HepG2 (cell line): ENCODE data around the gene DPP6.

ENCODE experiments used
- ADNP ChIP-seq: sonication (generic); formaldehyde crosslinking; IDR thresholded peaks from 2 replicates; pipeline ENCODE4 v1.4.0; 2020; ENCODE audit warnings: missing genetic modification reagents
- CTCF ChIP-seq: sonication (generic); formaldehyde crosslinking; IDR thresholded peaks from 2 replicates; pipeline ENCODE4 v1.5.0; 2020; ENCODE audit warnings: mild to moderate bottlenecking, missing genetic modification reagents, moderate library complexity
- GABPB1 ChIP-seq: IDR thresholded peaks from 2 replicates; pipeline ENCODE4 v1.6.1; 2016; ENCODE audit warnings: mild to moderate bottlenecking, missing genetic modification reagents, moderate library complexity, missing compliant biosample characterization
- HMGA1 ChIP-seq: sonication (generic); formaldehyde crosslinking; conservative IDR thresholded peaks from 2 replicates; pipeline ENCODE4 v1.4.0; 2020; ENCODE audit warnings: missing genetic modification reagents
- MTA3 ChIP-seq: sonication (generic); formaldehyde crosslinking; IDR thresholded peaks from 2 replicates; pipeline ENCODE4 v1.4.0; 2020; ENCODE audit warnings: missing genetic modification reagents
- NFYB ChIP-seq: sonication (generic); formaldehyde crosslinking; IDR thresholded peaks from 2 replicates; pipeline ENCODE4 v1.4.0; 2020; ENCODE audit warnings: missing genetic modification reagents
- NR2F2 ChIP-seq: IDR thresholded peaks from 2 replicates; pipeline ENCODE4 v1.6.1; 2012; ENCODE audit warnings: low read depth, inconsistent platforms, borderline replicate concordance
- ZBTB38 ChIP-seq: sonication (generic); formaldehyde crosslinking; IDR thresholded peaks from 2 replicates; pipeline ENCODE4 v1.5.1; 2020; ENCODE audit warnings: mild to moderate bottlenecking, missing genetic modification reagents
- ZNF234 ChIP-seq: sonication (generic); formaldehyde crosslinking; conservative IDR thresholded peaks from 2 replicates; pipeline ENCODE4 v1.5.1; 2020; ENCODE audit warnings: mild to moderate bottlenecking, missing genetic modification reagents
- TF ChIP-seq, protein P1 (sequence below): sonication (generic); formaldehyde crosslinking; IDR thresholded peaks from 2 replicates; pipeline ENCODE4 v1.4.0; 2020; ENCODE audit warnings: missing genetic modification reagents

GRCh38 chr7:154242709-154243108 lies 190.5 kb downstream of the DPP6 start:
- TF ChIP-seq HMGA1 (CRISPR knock-in tag) (no peak), NFYB (CRISPR knock-in tag) (no peak), ZNF234 (CRISPR knock-in tag) (no peak), CTCF (CRISPR knock-in tag) (no peak), MTA3 (no peak), GABPB1 (CRISPR knock-in tag) (no peak), ADNP (CRISPR knock-in tag) (no peak), NR2F2 (no peak), ZBTB38 (CRISPR knock-in tag) (no peak)
- TF ChIP-seq, protein P1, sequence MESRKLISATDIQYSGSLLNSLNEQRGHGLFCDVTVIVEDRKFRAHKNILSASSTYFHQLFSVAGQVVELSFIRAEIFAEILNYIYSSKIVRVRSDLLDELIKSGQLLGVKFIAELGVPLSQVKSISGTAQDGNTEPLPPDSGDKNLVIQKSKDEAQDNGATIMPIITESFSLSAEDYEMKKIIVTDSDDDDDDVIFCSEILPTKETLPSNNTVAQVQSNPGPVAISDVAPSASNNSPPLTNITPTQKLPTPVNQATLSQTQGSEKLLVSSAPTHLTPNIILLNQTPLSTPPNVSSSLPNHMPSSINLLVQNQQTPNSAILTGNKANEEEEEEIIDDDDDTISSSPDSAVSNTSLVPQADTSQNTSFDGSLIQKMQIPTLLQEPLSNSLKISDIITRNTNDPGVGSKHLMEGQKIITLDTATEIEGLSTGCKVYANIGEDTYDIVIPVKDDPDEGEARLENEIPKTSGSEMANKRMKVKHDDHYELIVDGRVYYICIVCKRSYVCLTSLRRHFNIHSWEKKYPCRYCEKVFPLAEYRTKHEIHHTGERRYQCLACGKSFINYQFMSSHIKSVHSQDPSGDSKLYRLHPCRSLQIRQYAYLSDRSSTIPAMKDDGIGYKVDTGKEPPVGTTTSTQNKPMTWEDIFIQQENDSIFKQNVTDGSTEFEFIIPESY (CRISPR knock-in tag) = no peak
